NOMO-1 (cell line): ENCODE data around the gene NPVF.

ENCODE experiments used
- DNase-seq, 2 experiments: peaks; one replicate each; lab custom pipeline; 2025; ENCODE audit not compliant: unreplicated experiment in 2 of 2; lab: John Stamatoyannopoulos, UW

Gene NPVF

DNA sequence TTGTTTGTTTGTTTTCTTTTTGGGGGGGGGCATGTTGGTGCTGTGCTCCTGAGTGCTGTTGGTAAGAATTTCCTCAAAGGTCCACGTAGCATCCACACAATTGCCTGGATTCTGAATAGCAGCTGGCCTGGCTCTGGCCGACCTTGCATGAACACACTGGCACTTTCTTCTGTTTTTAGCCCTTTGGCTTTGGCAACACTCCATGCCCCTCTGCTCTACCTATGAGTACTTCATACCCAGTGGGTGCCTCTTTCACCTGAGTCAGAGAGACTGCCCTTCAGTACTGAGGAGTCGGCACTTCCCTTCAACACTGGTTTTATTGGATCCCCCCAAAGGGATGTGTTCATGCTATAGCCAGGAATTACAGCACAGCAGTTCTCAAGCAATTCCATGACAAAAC lies 7.2 kb upstream of the NPVF start:
- DNase-seq, result no peak

- no peak for DNase-seq
These were observed 6.0 kb upstream of the NPVF start for GRCh38 chr7:25234336-25234735.

GRCh38 chr7:25223206-25223605 lies 5.1 kb downstream of the NPVF start:
- no peak for DNase-seq

GRCh38 chr7:25222666-25223065 lies 5.6 kb downstream of the NPVF start:
- DNase-seq, result no peak

GRCh38 chr7:25221009-25221408 lies 7.3 kb downstream of the NPVF start:
- DNase-seq, result no peak

DNA sequence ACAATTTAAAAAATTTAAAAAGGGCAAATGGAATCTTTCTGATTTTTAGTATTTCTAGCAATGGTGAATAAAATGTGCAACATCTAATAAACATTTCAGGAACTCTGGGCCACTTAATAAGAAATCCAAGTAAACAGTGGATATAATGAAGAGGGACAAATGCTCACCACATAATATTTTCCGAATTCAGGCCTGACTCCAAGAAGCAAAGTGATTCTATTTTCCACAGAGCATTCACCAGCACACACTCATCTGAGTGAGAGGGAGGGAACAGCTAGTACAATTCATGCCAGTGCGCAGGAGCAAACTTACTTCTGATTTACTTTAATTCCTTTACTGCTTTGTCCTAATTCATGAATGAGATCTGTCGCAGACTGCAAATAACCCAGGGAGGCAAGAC lies 10.1 kb downstream of the NPVF start:
- no peak for DNase-seq

GRCh38 chr7:25216837-25217236 lies 11.4 kb downstream of the NPVF start:
- peak; percentile 1 to 59 for DNase-seq

DNA sequence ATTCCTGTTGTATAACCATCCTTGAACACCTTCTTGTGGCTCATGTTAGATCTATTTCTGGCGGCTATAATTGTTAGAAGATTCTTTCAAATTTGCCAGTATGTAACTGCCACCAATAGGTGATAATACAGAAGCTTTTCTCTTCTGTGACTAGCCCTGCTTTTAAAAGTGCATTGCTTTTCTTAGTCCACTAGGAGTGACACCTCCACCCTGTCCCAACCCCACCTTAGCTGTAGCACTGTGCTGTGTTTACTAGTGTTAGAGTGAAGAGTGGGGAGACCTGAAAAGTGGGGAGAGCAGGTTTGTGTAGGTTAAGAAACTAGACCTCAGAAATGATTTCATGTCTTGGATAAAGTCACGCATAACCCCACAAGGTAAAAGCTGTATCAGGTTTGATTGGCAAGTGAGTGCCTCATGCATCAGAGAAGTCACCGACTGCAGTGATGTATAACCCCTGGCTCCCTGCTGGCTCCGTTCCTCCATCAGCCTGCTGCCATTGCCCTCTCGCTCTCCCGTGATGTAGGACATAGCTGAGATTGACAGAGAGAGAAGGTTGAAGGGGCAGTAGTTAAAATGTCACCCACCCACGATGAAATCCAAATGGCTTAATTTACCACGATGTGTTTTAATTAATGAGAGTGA lies 12.5 kb downstream of the NPVF start:
- no peak for DNase-seq

DNA sequence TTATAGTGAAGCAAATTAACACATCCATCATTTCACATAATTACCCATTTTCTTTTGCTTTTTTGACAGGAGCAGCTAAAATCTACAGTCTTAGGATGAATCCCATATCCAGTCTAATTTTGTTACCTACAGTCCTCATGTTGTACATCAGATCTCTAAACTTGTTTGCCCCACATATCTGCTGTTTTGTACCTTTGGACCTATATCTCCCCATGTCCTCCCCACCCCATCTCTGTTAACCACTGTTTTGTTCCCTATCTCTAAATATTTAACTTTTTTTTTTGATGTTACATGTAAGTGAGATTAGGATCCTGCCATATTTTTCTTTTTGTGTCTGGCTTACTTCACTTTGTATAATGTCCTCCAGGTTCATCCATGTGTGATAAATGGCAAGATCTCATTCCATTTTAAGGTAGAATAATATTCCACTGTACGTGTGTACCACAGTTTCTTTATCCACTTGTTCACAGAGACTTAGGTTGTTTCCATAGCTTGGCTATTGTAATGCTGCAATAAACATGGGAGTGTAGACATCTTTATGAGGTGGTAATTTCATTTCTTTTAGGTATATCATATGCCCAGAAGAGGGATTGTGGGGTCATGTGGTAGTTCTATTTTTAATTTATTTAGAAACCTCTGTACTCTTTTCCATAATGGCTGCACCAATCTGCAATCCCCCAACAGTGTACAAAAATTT lies 19.6 kb downstream of the NPVF start:
- no peak for DNase-seq

GRCh38 chr7:25207887-25208286 lies 20.4 kb downstream of the NPVF start:
- DNase-seq, result no peak

DNA sequence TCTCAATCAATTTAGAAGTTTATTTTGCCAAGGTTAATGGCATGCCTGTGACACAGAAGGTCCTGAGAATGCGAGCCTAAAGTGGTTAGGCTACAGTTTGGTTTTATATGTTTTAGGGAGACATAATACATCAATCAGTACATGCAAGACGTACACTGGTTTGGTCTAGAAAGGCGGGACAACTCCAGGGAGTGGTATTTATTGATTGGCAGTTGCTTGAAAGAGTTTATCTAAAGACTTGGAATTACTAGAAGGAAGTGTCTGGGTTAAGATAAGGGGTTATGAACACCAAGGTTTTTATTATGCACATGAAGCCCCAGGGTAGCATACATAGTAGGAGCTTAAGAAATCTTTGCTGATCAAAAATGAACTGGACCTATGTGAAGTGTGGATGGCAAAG lies 21.5 kb downstream of the NPVF start:
- no peak for DNase-seq

GRCh38 chr7:25196132-25196896 lies 32.0 kb downstream of the NPVF start:
- no peak for DNase-seq

- DNase-seq, result no peak
These were observed 34.2 kb downstream of the NPVF start for GRCh38 chr7:25194036-25194435.

- DNase-seq, result no peak
These were observed 36.2 kb downstream of the NPVF start for GRCh38 chr7:25192043-25192442.

GRCh38 chr7:25189197-25189596 lies 39.1 kb downstream of the NPVF start:
- no peak for DNase-seq

GRCh38 chr7:25187932-25188331 lies 40.4 kb downstream of the NPVF start:
- no peak for DNase-seq

DNA sequence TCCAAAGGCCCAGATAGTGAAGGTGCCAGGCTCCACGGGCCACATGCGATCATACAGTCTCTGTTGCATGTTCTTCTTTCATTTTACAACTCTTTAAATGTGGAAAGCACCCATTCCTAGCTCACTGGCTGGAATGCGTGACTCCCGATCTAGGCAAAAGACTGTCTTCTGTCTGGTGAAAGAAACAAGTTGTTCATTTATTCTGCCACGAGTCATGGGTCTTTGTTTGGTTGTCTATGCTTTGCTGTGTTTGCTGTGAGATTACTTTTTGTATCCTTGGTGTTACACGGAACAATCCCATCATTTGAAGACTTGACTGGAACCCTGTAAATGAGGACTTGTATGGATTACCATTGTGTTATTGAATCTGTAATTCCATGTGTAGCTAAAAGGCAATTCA lies 41.9 kb downstream of the NPVF start:
- no peak for DNase-seq

GRCh38 chr7:25181532-25181931 lies 46.8 kb downstream of the NPVF start:
- DNase-seq, result no peak

GRCh38 chr7:25180946-25181345 lies 47.3 kb downstream of the NPVF start:
- no peak for DNase-seq

DNA sequence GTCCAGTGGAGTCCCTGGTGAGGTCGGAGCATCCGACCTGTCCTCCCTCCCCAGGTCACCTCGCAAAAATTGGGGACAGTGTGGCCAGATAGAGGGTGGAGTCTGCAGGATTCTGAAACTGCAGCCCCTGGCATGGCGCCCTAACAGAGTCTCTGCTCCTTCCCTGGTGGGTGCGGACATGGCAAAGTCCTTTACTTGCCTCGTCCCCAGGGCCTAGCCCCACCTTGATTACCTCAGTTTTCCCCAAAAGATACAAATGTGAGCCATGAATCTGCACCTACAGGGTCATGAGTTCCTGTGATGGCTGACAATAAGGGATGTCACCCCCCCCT lies 47.7 kb downstream of the NPVF start:
- DNase-seq, result no peak

DNA sequence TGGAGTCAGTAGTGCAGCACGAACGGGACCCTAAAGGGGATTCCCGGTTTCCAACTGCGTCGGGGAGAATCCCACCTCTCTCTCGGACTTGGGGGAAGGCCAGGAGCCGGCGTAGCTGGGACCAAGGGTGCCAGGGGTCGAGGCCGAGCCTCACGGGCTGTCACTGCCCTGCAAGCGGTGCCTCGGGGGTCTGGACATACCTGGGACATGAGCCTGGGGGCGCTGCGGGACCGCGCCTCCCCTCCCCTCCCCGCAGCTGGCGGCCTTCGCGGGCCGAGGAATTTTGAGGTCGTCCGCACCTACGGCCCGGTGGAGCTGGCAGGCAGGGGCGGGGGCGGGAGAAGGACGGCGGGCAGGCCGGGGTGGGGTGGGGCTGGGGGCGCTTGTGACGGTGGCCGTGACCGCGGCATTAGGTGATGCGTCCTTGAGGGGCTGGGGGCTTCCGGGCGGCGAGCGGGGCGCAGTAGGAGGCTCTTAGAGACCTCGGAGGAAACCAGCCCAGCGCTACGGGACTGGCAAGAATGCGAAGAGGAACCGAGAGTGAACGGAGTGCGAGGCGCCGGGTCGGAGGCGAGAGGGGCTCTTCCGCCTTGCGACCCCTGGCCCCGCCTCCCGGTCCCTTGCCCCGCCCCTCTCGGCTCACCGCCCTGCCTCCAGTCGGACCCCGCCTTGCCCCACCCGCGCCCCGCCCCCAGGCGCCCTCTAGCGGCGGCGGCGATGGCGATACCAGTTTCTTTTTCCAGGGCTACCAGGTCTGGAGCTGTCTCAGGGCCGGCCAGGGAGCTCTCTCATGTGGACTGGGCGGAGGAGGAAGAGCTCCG lies 48.3 kb downstream of the NPVF start:
- DNase-seq, result peak; percentile 93 to 98
